Heart left ventricle (tissue), 13 donors: ENCODE data around the gene NDST1.

Experiments used
- CTCF ChIP-seq, 12 donors: fragments of 200-600 bp; sonication (generic) in 4 of 12; IDR thresholded peaks; one replicate each; pipeline versions ENCODE4 v1.5.0 to v1.8.0; 2018 to 2022; ENCODE audit warnings: antibody characterized with exemption in 12 of 12, mild to moderate bottlenecking in 5 of 12
- POLR2A ChIP-seq, 2 donors: fragments of 450-650 bp; IDR thresholded peaks; one replicate each; pipeline ENCODE4 v1.6.1; 2017; ENCODE audit warnings: antibody characterized with exemption in 2 of 2, mild to moderate bottlenecking in 2 of 2, moderate library complexity in 2 of 2
- donor health status: ischemic (EF 13 %, LVEDD 7.1; RV severe dilation, severe dysfunction).
- donor health status: DM: no; HTN: yes; CAD: no.
- donor health status: DM: no; HTN: no; CAD: no.
- donor health status: ischemic (EF 25% LVEDD 6.9; RV normal size, moderate dysfunction).
- donor health status: ischemic (EF 25% LVEDD 5.7; RV mildly dilated, moderate dysfunction).
- donor health status: ischemic (EF 35%, LVEDD 5.7; RV mildly dilated, moderate dysfunction).
- donor health status: nonischemic (EF 11% LVEDD 7.7; RV severe dilation, severe dysfunction).
- donor health status: DM: yes; HTN: yes; CAD: no.
- donor health status: PGD.
- donor health status: ischemic (EF 29% LVEDD 5.4; RV normal size, mild dysfunction).
- donor health status: nonischemic (EF 23%, LVEDD 6.1; RV moderate dilation, normal function).

- no peak for TF ChIP-seq CTCF (IDR thresholded peaks at IDR 0.05)
- TF ChIP-seq POLR2A (IDR thresholded peaks at IDR 0.05), result no peak
Observed at GRCh38 chr5:150492621-150493020, 15.3 kb upstream of the NDST1 start.
